Lung microvascular endothelial cell (primary cell): ENCODE measurements around the gene LBP. TPM values are rescaled to one million over a fixed set of nuclear protein-coding genes. Genes with fewer than 3 reads are reported as not detected.
"Not testable (repeated sequence)": the region's sequence is repeated elsewhere in the genome, so short reads cannot be mapped to it uniquely, and the experiment has no call there.

ENCODE experiments used
- DNase-seq, 2 donors: peaks; one replicate each; pipeline versions ENCODE4 v3.0.0 to v3.0.0-alpha.2; 2010; ENCODE audit warnings: low read depth in 2 of 2
- total RNA-seq: library from RNA; depleted of rRNA; stranded (reverse); fragments of >200 nt; gene quantifications from 2 replicates; pipeline ENCODE4 v1.2.1, GENCODE V29; 2014

LBP gene
- total RNA-seq, 1 donor from 2014 or later, result under 0.01 TPM

GRCh38 chr20:38320221-38320620 lies 26.1 kb upstream of the LBP start:
- peak in 1 of 2 donors; percentile 16 for DNase-seq

GRCh38 chr20:38321959-38322598 lies 24.2 kb upstream of the LBP start:
- peak; percentile 76 to 80 for DNase-seq

- no peak for DNase-seq
Observed at GRCh38 chr20:38324159-38324558, 22.1 kb upstream of the LBP start.

GRCh38 chr20:38325167-38325566 lies 21.1 kb upstream of the LBP start:
- DNase-seq, result no peak

GRCh38 chr20:38325905-38326304 lies 20.4 kb upstream of the LBP start:
- no peak for DNase-seq

GRCh38 chr20:38326309-38326708 lies 20.0 kb upstream of the LBP start:
- no peak for DNase-seq

DNA sequence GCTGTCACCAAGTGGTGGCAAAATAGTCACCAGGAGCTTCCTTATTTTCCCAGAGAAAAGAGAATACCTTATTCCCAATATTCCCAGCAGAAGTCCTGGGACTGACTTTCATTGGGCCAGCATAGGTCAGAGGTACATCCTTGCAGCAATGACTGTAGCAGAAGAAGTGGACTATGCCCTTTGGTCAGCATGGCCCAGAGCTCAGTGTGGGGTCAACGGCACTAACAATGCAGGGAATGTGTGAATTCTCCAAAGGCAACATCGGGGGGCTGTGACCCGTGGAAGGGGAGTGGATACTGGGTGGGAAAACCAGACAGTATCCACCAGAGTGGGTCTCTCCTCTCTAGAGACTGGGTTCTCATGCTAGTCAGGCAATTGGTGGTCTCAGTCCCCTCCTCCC lies 15.6 kb upstream of the LBP start:
- no peak for DNase-seq

DNA sequence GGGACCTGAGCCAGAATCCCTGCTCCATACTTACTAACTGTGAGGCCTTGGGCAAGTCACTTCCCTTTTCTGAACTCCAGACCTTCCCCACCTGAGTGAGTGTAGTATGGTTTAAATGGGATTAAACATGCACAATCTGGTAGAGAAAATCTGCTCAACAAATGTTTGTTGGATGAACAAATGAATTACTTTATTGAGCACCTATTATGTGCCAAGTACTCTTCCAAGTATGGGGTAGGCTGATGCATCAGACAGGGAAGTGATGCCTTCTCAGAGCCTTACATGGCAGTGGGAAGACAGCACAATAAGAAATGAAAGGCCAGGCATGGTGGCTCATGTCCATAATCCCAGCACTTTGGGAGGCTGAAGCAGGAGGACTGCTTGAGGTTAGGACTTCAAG lies 15.0 kb upstream of the LBP start:
- DNase-seq, result no peak

GRCh38 chr20:38331814-38332213 lies 14.5 kb upstream of the LBP start:
- no peak for DNase-seq

- DNase-seq, result no peak
Observed at GRCh38 chr20:38334016-38334415, 12.3 kb upstream of the LBP start.

DNA sequence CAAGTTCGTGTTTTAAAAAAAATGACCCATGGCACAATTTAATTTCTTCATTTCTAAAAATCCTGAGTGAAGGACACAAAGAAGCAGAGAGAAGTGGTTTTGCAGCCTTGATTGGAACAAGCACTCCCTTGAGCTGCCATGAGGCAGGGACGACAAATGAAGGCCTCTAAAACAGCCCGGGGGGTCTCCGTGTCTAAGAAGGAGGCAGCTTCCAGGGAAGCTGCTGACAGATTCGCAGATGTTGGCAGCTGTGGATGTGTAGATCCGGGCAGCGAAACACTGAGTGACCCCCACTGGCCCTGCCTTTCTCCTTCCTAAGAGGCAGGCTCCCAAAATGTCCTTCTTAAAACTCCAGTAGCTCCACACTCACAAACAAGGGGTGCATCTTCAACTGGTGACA lies 9.6 kb upstream of the LBP start:
- no peak for DNase-seq

GRCh38 chr20:38337561-38338140 lies 8.6 kb upstream of the LBP start:
- DNase-seq, result peak; percentile 27 to 67

DNA sequence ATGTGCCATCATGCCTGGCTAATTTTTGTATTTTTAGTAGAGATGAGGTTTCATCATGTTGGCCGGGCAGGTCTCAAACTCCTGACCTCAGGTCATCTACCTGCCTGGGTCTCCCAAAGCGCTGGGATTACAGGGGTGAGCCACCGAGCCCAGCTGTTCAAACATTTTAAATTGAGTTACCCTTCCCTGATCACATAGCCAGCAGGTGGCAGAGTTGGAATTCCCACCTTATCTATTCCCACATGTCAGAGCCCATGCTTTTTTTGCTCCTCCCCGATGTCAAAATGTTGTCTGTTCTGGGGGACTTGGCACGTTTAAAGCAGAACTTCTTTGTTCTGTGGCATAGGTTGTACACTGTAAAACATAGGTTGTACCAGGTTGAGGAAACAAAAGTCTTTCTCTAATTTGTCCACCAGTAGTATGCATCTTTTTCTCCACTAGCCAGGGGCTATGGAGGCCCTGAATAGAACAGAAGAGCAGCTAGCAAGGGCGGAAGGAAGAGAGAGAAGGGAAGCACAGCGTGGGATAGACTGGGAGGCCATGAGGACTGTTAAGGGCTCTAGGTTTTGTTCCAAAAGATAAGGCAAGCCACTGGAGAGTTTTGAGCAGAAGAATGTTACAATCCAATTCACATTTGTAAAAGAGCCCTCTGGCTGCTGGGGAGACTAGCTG lies 7.3 kb upstream of the LBP start:
- peak; percentile 31 to 74 for DNase-seq

DNA sequence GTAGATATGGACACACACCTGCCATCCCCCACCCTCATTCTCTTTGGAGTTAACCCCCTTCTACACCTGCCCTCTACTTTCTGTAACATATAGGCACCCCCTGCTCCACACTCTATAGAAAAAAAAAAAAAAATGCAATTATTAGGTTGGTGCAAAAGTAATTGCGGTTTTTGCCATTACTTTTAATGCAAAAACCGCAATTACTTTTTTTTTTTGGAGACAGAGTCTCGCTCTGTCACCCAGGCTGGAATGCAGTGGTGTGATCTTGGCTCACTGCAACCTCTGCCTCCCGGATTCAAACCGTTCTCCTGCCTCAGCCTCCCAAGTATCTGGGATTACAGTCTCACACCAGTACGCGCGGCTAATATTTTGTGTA lies 6.8 kb upstream of the LBP start:
- DNase-seq, result not testable (repeated sequence)

DNA sequence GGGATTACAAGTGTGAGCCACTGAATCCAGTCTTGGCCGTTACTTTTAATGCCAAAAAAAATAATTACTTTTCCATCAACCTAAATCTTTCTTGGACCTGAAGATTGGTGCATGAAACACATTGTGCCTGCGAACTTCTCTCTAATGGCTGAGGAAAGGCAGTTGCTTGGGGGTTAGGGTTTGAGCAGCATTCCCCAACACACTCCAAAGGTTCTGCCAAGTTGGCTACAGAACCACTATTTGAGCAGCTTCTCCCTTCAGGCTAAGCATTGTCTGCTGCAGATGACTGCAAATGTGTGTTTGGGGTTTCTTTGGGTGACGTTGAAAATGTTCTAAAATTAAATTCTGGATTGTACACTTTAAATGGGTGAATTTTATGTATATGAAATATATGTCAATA lies 6.3 kb upstream of the LBP start:
- no peak for DNase-seq

- DNase-seq, result no peak
Observed at GRCh38 chr20:38340693-38341092, 5.6 kb upstream of the LBP start.

GRCh38 chr20:38342216-38342615 lies 4.1 kb upstream of the LBP start:
- DNase-seq, result no peak

- DNase-seq, result no peak
Observed at GRCh38 chr20:38342713-38343310, 3.5 kb upstream of the LBP start.

- no peak for DNase-seq
Observed at GRCh38 chr20:38343311-38344106, 2.8 kb upstream of the LBP start.

GRCh38 chr20:38344107-38344701 lies 2.1 kb upstream of the LBP start:
- DNase-seq, result no peak

DNA sequence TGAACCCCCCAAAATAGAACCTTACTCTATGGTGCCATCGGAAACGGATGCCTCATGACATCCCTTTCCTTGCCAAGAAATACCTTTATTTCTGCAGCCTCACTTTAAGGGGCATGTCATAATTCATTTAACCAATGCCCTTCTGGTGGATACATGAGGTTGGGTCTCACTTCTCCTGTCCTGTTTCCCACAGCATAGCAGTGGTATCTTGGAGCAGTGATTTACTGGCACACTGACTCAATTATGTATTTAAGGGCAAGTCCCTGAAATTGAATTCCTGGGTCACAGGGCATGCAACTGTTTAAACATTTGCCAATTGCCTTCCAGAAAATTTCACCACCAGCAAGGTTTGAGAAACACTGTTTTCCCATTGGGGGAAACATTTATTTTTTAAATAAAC lies 639 bp upstream of the LBP start:
- peak in 1 of 2 donors; percentile 87 for DNase-seq
